Left ventricle myocardium inferior (tissue), 1 donor: Measurements from ENCODE around the gene CNST. TPM values are rescaled to one million over a fixed set of nuclear protein-coding genes. Genes with fewer than 3 reads are reported as not detected.

Experiments
- DNase-seq: peaks from one replicate; pipeline ENCODE4 v3.0.0-alpha.2; 2020
- H3K27ac ChIP-seq: fragments of 200-600 bp; replicated peaks from 2 replicates; pipeline ENCODE4 v1.8.0; 2021
- H3K27me3 ChIP-seq: fragments of 200-600 bp; 2 replicates; pipeline ENCODE4 v1.8.0; 2021; ENCODE audit warnings: low read depth
- H3K36me3 ChIP-seq: fragments of 200-600 bp; 2 replicates; pipeline ENCODE4 v1.8.0; 2021
- H3K4me1 ChIP-seq: fragments of 200-600 bp; 2 replicates; pipeline ENCODE4 v1.8.0; 2021
- H3K4me3 ChIP-seq: fragments of 200-600 bp; 2 replicates; pipeline ENCODE4 v1.8.0; 2021; ENCODE audit warnings: mild to moderate bottlenecking, moderate library complexity
- H3K9me3 ChIP-seq: fragments of 200-600 bp; replicated peaks from 2 replicates; pipeline ENCODE4 v1.8.0; 2021
- intact Hi-C: fragments of 100-400 bp; cut with micrococcal nuclease; formaldehyde crosslinking; loops from one replicate; pipeline ENCODE4 v1.11.0; 2022
- total RNA-seq: library from RNA; stranded (reverse); fragmentation: NEBNext Ultra II Directional; extraction: Animal tissue kit (Norgen Biotek cat#: 25700); gene quantifications from one replicate; pipeline ENCODE4 v1.2.1, GENCODE V29; 2021
- TF ChIP-seq, protein P1 (sequence below): fragments of 200-600 bp; IDR thresholded peaks from 2 replicates; pipeline ENCODE4 v1.8.0; 2021; ENCODE audit warnings: antibody characterized with exemption, mild to moderate bottlenecking, borderline replicate concordance
- donor health status: DM: no; HTN: yes; CAD: no; lungs with severe emphysema.

Gene CNST
- total RNA-seq, 1 donor from 2014 or later: 18.9 TPM

DNA sequence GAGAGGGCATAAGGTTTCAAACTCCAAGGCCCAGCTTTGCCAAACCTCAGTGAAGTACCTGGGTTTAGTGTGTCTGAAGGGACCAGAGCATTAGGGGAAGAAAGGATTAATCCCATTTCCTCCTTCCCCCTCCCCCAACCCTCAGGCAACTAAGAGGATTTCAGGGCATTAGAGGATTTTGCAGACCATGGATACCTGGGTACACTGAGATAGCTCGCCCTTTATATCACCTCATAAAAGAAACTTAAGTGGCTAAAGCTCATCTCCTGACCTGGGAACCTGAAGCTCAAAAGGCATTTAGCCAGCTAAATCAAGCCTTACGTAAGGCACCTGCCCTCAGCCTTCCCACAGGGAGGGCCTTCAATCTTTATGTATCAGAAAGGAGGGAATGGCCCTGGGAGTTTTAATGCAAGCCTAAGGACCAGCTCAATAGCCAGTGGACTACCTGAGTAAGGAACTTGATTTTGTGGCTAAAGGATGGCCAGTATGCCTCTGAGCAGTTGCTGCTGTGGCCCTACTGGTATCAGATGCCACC is 32.8 kb upstream of the CNST start:
- Histone ChIP-seq H3K4me1 (no peaks in the 10 kb centered on the region), H3K4me3 (no peak overlapping the region), H3K9me3 (peaks cover 12% of the 10 kb centered on the region), H3K36me3 (no peaks in the 10 kb centered on the region), H3K27ac (no peak overlapping the region), H3K27me3 (no peaks in the 10 kb centered on the region)
- TF ChIP-seq, protein P1, sequence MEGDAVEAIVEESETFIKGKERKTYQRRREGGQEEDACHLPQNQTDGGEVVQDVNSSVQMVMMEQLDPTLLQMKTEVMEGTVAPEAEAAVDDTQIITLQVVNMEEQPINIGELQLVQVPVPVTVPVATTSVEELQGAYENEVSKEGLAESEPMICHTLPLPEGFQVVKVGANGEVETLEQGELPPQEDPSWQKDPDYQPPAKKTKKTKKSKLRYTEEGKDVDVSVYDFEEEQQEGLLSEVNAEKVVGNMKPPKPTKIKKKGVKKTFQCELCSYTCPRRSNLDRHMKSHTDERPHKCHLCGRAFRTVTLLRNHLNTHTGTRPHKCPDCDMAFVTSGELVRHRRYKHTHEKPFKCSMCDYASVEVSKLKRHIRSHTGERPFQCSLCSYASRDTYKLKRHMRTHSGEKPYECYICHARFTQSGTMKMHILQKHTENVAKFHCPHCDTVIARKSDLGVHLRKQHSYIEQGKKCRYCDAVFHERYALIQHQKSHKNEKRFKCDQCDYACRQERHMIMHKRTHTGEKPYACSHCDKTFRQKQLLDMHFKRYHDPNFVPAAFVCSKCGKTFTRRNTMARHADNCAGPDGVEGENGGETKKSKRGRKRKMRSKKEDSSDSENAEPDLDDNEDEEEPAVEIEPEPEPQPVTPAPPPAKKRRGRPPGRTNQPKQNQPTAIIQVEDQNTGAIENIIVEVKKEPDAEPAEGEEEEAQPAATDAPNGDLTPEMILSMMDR: no peak
- intact Hi-C loops: no loop called here
- no peak for DNase-seq

DNA sequence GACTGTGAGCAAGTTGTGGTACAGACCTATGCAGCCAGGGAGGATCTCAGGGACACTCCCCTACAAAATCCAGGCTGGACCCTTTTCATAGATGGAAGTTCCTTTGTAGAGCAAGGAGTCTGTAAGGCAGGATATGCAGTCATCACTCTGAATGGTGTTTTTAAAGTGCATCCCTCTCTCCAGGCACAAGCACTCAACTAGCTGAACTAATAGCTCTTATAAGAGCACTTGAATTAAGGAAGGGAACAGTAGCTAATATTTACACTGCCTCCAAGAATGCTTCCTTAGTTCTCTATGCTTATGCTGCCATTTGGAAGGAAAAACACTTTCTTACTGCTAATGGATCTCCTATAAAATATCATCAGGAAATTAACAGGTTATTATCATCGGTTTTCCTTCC is 32.1 kb upstream of the CNST start:
- H3K36me3 ChIP-seq: peaks cover 5% of the 10 kb centered on the region
- peaks cover 12% of the 10 kb centered on the region for H3K9me3 ChIP-seq
- DNase-seq: no peak
- no peak overlapping the region for H3K27ac ChIP-seq
- no peak overlapping the region for H3K4me3 ChIP-seq
- intact Hi-C loops: no loop called here
- H3K27me3 ChIP-seq: no peaks in the 10 kb centered on the region
- TF ChIP-seq, protein P1: no peak
- no peaks in the 10 kb centered on the region for H3K4me1 ChIP-seq

DNA sequence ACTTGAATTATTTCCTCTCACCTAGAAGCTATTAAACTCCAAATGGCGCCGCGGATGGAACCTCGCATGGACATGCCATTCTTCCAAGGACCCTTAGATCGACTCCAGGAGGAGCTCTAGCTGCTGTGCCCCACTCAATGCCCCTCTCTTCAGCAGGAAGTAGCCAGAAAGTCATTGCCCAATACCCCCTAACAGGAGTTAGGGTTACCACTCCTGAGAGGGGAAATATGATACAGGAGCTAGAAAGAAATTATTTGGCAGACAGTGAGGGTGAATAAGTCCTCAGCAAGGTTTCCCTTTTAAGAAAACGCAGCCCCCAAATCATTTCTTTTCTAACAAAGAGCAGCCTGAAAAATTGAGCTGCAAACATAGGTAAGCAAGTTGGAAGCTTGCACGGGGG is 28.8 kb upstream of the CNST start:
- no peaks in the 10 kb centered on the region for H3K4me1 ChIP-seq
- TF ChIP-seq, protein P1: no peak
- peaks cover 32% of the 10 kb centered on the region for H3K36me3 ChIP-seq
- H3K9me3 ChIP-seq: no peaks in the 10 kb centered on the region
- intact Hi-C loops: no loop called here
- H3K27ac ChIP-seq: no peak overlapping the region
- H3K27me3 ChIP-seq: no peaks in the 10 kb centered on the region
- H3K4me3 ChIP-seq: no peak overlapping the region
- DNase-seq: no peak

DNA sequence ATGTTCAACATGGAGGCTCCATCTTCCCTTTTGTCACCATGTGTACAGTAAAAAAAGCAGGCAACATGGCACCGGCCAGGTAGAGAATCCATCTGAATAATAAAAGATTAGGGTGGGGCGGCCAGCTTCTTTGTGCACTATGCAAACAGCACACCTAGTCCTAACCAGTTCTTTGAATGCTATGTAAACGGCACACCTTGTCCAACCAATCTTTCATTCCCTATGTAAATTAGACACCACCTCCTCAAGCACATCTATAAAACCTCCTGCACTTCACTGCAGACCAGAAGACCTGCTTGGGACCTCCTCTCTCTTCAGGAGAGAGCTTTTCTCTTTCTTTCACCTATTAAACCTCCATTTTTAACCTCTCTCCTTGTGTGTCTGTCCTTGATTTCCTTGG is 28.4 kb upstream of the CNST start:
- intact Hi-C loops: no loop called here
- Histone ChIP-seq H3K4me3 (no peak overlapping the region), H3K36me3 (peaks cover 36% of the 10 kb centered on the region), H3K4me1 (no peaks in the 10 kb centered on the region), H3K27ac (no peak overlapping the region), H3K9me3 (no peaks in the 10 kb centered on the region), H3K27me3 (no peaks in the 10 kb centered on the region)
- DNase-seq: no peak
- TF ChIP-seq, protein P1: no peak

DNA sequence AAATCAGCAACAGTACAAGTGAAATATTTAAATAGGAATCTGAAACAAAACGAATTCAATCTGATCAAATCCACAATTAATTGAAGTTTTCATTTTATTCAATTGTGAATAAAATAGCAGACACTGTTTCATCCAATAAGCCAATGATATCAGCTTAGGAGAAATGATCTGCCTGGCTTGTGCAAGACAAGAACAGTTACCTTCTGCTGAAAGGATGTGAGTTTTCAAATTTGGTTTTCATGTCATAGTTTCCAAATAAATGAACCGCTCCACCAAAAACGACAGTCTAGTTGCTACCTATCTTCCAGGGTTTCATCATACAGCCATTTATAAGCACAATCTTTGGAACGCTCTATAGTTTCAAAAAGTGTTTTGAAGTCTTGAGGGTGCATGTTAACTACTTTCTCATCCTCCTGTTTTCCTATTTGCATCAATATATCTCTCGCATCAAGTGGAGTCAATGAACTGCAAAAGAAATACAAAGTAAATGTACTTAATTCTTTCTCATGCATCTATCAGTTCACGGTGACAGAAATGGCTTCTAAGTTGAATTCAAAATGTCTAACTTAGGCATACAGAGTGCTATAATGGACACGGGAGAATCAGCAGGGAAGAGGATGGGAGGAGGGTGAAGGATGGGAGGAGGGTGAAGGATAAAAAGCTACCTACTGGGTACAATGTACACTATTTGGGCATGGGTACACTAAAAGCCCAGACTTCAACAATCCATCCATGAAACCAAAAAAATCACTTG is 25.3 kb upstream of the CNST start:
- Histone ChIP-seq H3K4me1 (no peaks in the 10 kb centered on the region), H3K36me3 (peaks cover 64% of the 10 kb centered on the region), H3K9me3 (no peaks in the 10 kb centered on the region), H3K27me3 (no peaks in the 10 kb centered on the region), H3K4me3 (no peak overlapping the region), H3K27ac (no peak overlapping the region)
- intact Hi-C loops: no loop called here
- TF ChIP-seq, protein P1: no peak
- DNase-seq: no peak
